HG03108 (cell line): Measurements from ENCODE around the gene MCEE.
"Not testable (repeated sequence)": the region's sequence is repeated elsewhere in the genome, so short reads cannot be mapped to it uniquely, and the experiment has no call there.

Source experiments
- ATAC-seq: cut with Tn5 transposase; IDR thresholded peaks from one replicate; pipeline ENCODE4 v1.9.1; 2021; ENCODE audit warnings: moderate library complexity; ENCODE audit not compliant: unreplicated experiment

The MCEE gene

DNA sequence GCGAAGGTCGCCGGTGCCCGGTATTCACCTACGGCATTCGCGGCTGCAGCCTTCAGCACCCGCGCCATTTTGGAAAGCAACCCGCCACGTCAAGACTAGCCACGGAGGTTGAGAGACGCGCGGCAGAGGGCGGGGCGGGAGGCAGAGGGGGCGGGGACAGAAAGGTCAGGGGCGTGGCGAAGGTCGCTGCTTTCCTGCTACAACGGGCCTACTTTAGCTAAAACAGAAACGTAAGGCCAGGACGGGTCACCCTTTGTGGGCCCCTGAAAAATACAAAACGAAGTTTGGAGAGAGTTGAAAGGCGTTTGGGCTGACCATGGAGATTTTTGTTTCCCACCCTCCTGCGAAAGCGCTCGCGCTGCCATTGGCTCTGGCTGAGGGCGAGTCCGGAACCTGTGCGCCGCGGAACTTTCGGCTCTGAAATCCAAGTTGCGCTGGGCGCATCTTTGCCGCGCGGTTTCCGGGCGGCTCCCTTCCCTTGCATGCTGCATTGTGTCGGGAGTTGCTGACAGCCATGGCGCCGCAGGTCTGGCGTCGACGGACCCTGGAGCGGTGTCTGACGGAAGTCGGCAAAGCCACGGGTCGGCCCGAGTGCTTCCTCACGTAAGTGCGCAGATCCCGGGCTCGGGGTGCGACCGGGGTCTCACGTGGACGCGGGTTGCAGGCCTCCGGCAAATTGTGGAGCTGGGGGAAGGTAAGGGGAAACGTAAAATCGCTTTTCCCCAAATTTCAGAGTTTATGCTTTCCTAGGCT is at the start of gene MCEE, which contains the start of gene MPHOSPH10:
Gene MCEE (minus strand): TSS at position 78 of the 753 bp plus-strand sequence. CDS start 10 bp downstream, at position 68.
Gene MPHOSPH10 (plus strand): TSS at position 483 of the 753 bp plus-strand sequence. CDS start 32 bp downstream, at position 515.
- ATAC-seq: peak; percentile 97

DNA sequence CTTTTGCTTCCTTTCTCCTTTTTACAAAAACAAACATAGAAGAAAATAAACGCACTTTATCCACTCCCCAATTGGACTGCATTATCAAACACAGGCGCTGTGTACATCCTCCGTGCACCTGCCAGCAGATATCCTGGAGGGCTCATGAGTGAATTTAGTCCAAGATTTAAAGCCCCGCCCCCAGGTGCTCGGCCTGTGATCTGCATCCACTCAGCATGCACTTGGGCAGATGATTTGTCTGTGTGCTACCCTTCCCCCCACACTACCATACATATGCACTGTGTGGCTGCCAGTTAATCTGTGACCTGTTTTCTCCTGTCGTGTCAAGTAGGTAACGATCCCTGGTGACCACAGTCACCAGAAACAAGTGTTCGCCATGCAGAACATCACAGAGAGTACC is 48.8 kb upstream of the MCEE start:
- not testable (repeated sequence) for ATAC-seq

DNA sequence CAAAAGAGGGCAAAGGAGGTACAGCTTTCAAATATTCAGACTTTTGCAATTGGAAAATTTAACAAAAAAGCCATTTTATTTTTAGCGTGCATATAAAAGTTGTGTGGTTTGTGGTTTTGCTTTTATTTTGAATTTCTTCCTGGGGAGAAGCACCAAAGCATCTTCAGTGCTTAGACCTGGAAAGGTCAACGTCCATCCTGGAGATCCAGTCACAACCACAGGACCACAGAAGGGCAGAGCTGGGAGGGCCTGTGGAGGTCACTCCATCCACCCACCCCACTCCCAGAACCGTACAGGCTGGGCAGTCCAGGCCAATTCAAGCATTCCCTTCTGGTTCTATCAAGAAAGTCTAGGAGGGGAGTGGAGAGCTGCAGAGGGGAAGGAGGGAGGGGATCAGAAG is 44.2 kb upstream of the MCEE start:
- ATAC-seq: no peak

DNA sequence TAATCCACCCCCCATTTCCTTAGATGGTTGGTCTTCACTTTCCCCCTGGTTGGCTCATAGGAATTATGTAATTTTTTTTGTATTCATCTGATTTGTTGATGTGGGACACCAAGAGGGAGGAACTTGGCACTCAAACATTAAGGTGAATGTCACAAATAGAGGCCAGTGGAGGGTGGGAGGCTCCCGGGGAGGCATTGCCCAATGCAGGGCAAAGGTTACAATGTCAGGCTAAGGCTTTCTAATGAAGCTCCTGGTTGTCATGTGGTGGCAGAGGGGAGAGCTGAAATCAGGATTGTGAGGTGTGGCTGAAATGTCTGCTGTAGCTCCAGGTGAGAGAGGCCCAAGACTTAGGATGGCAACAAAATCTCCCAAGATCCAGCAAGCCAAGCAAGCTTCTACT is 43.1 kb upstream of the MCEE start:
- ATAC-seq: no peak

DNA sequence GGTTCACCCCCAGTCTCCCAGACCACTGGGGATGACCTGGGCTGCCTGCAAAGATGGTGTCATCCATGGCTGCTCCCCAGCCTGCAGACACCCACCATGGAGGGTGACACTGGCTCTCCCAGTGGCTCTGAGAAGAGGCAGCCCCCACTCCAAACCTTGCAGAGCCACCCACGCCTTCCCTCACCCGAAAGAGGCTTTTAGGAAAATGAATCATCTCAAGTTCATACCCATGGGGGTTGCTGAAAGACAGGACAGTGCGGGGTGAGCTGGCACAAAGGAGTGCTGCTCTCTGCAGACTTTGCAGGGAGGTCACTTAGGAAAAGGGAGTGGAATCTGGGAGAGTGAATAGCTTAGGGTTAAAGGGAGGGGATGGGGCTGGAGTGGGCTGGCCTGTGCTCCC is 36.8 kb upstream of the MCEE start:
- no peak for ATAC-seq

DNA sequence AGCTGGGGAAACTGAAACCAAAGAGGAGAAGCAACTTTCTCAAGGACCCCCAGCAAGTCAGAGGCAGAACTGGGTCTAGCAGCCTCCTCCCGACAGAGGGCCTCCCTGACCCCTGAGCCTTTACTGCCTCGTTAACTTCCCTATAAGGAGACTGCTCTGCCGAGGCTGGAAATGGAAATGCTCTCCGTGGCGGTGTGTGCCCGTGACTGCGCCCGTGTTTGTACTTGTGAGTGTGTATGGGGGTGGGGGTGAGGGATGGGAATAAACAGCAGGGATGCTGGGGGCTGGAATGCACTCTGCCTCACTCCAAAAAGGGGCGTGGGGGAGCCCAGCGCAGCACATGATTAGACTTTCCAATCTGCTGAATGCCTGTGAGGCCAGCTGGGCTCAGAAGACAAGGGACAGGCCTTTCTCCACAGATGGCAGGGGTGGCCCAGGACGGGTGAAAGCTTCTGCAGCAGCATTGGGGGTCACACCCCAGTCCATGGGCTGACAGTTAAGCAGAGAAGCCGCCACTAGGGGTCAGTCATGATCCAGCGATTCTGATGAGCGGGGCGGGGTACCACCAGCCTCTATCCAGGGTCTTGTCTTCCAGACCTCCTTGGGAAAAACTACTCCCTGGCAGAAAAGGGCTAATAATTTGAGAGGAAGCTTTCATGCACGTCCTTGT is 27.2 kb upstream of the MCEE start:
- no peak for ATAC-seq

DNA sequence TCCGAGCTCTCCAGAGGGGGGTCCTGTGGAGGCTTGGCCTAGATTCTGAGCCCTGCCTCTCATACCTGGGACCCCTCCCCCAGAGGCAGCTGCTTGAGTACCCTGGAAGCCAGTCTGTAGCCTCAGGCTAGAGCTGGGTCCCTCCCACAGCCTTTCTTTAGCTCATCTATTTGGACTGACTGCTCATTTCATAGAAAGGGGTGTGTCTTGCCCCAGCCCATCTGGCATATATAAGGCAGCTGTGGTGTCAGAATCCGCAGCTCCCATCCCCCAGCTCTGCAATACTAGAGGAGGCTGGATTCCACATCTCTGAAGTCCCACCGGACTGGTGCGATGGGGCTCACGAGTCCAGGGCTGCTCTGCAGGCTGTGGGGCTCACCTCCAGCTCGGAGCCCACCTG is 26.5 kb upstream of the MCEE start:
- no peak for ATAC-seq

DNA sequence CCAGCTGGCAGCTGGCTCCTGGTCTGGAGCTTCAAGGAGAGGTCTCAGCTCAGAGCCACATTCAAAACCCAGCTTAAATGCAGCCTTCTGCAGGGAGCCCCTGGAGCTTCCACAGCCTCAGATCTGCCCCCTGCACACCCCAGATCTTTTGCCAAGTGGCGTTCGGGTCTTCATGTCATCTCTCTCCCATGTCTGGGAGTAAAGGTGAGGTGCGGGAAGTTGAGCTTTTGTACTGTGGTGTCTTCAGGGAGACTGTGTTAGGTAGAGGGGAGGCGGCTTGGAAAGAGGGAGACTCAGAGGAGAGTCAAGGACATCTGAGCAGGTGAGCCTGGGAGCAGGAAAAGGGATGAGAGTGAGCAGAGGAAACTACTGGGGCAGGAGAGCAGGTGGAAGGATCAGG is 25.8 kb upstream of the MCEE start:
- ATAC-seq: no peak

DNA sequence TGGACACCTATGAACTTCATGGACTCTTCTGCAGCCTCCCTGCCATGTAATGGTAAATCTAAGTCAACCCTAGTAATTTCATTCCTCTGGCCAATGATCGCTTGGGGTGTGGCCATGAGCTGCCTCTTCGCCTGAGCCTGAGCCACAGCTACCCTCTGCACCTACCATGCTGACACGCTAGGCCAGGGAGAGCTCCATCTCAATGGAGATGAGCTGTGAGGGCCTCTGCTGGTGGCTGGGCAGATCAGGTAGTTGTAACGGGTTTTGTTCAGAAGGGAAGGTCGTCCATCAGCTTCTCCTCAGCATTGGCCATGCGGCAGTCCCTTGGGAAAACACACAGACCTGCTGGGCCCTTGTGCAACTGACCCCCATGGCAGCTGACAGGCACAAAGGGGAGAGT is 24.8 kb upstream of the MCEE start:
- peak; percentile 67 for ATAC-seq

DNA sequence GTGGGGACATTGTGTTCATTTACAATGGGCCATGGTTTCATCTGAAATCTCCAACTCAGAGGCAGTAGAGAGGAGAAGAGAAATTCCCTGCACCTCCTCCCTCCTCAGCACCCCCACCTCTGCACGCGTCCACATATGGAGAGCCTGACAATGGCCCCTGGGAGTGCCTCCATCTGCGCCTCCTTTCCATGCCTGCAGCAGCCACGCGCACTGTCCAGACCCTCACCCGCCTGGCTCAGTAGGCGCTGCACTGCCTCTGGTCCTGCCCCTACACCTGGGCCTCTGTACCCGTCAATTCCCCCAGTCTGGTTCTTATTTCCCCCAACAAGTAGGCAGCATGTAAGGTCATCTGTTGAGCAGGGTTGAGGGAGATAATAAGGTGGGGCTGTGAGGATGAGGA is 24.2 kb upstream of the MCEE start:
- ATAC-seq: no peak

DNA sequence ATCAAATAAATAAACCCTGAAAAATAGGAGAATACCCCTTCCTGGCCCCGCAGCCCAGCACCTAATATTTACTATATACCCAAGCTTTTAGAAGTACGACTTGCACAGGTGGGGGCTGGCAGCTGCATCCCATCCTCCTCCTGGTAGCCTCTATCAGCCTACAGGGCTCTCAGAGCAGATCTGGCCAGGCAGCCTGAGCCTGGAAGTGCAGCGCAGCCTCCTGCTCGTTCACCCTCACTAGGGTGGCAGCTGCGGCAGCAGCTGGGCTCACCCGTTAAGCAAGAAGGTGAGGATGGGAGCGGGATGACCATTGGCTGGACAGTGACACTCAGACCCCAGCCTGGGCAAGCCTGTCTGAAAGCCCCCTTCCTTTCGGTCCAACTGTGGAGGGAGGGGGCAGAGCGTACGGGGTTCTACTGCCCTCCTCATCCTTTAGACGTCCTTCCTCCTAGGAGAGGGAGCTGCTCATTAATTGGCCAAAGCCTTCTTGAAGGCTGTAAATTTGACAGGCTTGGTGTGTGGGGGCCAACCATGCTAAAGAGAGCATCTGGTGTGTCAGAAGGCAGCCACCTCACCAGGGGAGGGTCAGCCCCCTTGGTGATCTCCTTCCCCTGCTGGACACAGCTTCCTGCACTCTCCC is 23.7 kb upstream of the MCEE start:
- no peak for ATAC-seq

DNA sequence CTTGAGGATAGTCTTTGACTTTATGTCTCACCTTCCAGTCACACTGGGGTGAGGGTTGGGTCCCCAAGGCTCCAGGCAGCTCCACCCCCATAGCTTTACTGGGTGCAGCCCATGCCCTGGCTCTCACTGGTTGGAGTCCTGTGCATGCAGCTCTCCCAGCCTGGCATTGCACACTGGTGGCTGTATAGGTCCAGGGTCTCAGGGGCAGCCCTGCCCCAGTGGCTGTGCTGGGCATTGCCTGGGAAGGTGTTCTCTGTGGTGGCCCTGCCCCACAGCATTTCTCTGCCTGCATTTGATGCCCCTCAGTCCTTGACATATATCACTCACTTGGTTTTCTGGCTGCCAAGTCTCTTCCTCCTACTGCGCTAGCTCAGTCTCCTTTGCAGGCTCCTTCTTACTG is 21.6 kb upstream of the MCEE start:
- ATAC-seq: no peak

DNA sequence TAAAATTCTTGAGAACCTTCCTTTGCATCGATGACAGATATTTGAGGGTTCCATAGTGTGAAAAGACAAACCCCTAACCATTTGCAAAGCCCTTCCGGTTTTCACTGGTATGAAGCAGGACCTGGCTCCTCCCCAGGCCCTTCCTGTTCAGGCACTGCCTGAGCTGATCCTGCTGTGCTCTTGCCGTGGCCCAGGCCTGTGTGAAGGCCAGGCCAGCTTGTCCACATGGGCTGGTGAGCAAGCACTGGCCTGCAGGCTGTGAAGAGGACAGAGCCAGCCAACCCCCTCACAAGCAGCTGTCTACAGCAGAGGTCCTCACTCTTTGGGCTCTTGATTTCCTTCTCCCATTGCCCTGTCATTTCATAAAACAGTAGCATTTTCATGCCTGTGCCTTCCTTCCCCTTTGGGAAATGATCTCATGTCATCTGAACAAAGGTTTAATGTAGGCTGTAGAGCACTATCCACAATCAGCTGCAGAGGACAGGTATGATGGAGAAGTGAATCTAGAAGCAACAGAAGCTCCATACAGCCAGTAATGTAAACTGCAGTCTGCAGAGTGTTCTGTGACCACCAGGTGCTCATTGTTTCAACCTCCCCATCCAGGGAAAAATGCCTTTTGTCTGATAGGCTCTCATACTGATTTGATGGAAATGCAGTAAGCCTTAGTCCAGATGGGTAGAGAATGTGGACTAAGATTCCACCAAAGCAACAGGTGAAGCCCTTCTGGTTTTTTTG is 20.2 kb upstream of the MCEE start:
- no peak for ATAC-seq

DNA sequence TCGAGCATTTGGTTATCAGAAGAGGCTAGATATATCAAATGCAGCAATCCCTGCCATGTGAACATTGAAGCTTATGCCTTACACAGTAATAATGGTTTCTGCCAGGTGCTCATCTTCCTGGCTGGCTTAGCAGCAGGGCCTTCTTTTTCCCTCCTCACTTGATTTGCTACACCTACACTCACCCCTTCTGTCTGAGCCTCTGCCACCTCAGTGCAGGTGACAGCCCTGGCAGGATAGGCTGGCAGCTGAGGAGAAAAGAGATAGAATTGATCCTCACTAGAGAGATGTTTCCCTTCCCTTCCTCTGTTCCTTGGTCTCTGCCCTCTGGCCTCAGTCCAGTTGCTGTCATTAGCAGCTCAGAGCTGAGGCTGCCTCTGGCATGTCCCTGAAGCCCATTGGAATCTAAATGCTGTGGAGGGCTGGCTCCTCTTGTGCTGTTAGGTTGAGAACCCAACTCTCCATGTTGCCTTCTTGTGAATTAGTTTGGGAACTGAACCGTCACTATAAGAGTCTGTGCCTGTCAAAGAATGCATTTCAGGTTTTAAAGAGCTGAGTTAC is 18.6 kb upstream of the MCEE start:
- ATAC-seq: no peak

DNA sequence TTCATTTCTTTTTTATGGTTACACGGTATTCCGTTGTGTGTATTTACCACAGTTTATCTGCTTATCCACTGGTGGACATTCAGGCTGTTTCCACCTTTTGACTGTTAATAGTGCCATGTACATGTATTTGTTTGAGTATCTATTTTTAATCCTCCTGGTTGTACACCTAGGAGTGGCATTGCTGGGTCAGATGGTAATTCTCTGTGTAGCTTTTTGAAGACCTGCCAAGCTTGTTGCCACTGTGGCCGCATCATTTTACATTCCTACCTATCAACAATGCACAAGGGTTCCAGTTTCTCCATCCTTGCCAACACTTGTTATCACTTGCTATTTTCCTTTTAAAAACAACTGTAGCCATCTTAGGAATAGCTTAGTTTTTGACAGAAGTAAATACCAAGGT is 13.8 kb upstream of the MCEE start:
- ATAC-seq: no peak

DNA sequence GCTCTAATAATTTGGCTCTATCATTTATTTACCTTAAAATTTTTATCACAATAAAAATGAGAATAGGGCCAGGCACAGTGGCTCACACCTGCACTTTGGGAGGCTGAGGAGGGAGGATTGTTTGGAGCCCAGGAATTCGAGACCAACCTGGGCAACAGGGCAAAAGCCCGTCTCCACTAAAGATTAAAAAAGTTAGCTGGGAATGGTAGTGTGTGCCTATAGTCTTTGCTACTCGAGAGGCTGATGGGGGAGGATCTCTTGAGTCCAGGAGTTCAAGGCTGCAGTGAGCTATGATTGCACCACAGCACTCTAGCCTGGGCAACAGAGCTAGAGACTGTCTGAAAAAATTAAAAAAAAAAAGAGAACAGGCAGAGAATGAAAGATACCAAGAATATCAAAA is 6.1 kb upstream of the MCEE start:
- ATAC-seq: no peak

DNA sequence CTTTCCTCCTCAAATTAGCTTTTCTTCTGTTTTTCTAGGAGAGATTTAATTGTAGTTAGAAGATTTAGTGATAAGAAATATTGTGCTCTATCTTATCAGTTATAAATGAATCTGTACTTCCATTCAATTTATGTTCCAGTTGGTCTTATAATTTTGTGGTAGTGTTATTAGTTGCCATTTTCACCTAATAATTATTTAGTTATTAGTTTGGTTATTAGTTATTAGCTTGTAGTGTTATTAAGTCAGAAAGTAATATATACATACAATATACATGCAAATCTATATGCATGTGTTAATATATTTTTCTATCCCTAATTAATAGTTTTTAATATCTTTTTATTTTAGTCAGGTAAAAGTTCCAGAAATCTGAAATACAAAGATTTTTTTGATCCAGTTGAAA is 3.6 kb upstream of the MCEE start:
- no peak for ATAC-seq

DNA sequence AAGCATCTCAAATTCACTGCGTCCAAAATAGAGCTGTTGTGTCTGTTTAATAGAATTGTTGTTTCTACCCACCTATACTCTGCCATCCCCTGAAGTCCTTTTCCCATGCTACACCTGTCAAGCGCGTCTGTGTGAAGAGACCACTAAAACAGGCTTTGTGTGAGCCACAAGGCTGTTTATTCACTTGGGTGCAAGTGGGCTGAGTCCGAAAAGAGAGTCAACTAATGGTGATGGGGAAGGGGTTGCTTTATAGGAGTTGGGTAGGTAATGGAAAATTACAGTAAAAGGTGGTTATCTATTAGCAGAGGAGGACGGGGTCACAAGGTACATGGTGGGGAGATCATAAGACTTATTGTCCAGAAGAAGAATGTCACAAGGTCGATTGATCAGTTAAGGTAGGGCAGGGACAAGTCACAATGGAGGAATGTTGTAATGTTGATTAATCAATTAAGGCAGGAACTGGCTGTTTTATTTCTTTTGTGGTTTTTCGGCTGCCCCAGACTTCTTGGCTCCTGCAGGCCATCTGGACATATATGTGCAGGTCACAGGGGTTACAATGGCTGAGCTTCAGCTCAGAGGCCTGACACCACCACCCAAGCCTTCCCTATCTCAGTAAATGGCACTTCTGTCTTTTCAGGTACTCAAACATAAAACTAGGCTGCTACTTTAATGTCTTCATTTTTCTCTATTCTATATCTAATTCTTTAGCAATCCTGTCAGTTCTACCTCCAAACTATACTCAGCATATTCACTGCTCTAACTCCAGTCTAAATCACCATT is 1.5 kb upstream of the MCEE start:
- not testable (repeated sequence) for ATAC-seq

DNA sequence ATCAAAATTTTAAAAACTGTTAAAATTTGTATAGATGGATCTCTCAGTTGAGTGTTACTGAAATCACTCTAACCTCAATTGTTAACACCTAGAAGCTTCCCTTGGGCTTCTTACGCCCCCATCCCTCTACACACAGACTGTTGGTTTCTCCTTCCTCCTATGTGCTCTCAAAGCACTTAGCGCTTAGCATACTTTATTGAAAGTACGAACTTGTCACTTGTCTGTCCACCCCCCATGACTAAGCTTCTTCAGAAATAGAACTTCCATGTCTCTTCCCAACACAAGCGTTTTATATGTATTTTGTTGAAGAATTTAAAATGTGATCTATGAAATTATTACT is 846 bp upstream of the MCEE start:
- no peak for ATAC-seq

DNA sequence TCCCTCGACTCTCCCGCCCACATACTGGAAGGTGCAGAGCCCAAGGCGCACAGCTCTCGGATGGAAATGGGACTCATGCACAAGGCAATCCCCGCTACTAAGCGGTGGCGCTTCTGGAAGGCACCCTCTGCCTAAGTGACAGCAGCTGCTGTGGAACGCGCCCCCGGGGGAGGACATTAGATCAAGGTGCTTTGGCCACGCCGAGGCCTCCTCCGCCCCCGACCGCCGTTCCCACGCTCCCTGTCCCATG is 202 bp downstream of the MCEE start:
- peak; percentile 23 for ATAC-seq
